Epithelial cell of prostate (primary cell): Measurements from ENCODE around the gene ZFHX3.
A peak's percentile ranks its signal among the peaks of the same experiment; 100 is the strongest.

Experiments used
- DNase-seq: peaks from one replicate; pipeline ENCODE4 v3.0.0-alpha.2; 2011; ENCODE audit warnings: low read depth, low spot score
- H3K27ac ChIP-seq: fragments of 450-650 bp; 2 replicates; pipeline ENCODE4 v1.5.1; 2017; ENCODE audit warnings: mild to moderate bottlenecking

The ZFHX3 gene

DNA sequence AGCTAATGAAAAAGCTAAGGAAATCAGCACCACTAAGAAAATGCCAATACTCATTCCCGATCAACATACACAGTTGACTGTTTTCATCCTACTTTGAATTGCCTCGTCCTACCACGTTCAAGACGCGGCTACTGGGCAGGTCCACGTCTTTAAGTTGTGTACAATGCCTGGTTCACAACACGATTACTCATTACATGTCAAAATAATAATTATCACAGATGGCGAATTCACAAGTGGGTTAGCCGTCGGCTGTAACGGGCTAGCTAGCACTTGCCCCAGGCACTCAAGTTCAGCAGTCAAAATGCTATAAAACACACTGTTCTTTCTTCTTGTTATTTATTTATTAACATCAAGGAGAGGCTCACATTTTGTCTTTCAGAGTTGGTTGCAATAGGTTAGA, 124.2 kb downstream of the ZFHX3 start:
- DNase-seq, result no peak
- no peak overlapping the region for H3K27ac ChIP-seq

- H3K27ac ChIP-seq, result no peak overlapping the region
- DNase-seq, result no peak
These were observed 125.2 kb downstream of the ZFHX3 start for GRCh38 chr16:72922714-72923113.

DNA sequence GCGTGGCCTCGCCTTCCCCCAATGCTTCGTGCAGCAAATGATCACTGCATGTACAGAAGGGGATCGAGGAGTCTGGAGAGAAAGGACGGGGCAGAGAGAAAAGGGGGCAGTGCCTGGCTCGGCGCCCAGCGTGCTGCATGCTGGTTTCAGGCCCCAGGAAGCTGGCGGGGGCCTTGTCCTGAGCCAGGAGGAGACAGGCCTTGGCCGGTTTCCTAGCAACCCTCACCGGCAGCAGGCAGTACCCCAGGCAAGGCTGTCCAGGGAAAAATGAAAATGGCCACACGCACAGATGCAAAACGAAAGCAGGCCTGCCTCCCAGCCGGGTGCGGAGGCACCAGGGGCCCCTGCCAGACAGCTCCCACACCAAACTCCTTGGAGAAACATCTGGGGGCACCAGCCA, 126.3 kb downstream of the ZFHX3 start:
- H3K27ac ChIP-seq, result no peak overlapping the region
- no peak for DNase-seq

GRCh38 chr16:72921106-72921505, 126.8 kb downstream of the ZFHX3 start:
- no peak overlapping the region for H3K27ac ChIP-seq
- no peak for DNase-seq

DNA sequence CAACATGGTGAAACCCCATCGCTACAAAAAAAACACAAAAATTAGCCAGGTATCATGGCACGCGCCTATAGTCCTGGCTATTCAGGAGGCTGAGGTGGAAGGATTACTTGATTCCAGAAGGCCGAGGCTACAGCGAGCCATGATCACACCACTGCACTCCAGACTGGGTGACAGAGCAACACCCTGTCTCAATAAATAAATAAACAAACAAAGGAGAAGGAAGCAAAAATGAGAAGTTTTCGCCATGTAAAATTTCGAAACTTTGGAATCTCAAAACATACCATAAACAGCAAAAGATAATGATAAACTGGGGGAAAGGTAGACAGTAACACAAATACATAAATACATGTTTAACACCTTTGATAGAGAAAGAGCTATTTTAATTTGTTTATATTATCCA, 130.9 kb downstream of the ZFHX3 start:
- DNase-seq, result no peak
- no peak overlapping the region for H3K27ac ChIP-seq

GRCh38 chr16:72915331-72915730, 132.6 kb downstream of the ZFHX3 start:
- H3K27ac ChIP-seq, result no peak overlapping the region
- no peak for DNase-seq

GRCh38 chr16:72913551-72913950, 134.4 kb downstream of the ZFHX3 start:
- H3K27ac ChIP-seq, result no peak overlapping the region
- no peak for DNase-seq

- no peak overlapping the region for H3K27ac ChIP-seq
- no peak for DNase-seq
These were observed 136.0 kb downstream of the ZFHX3 start for GRCh38 chr16:72911971-72912370.

- H3K27ac ChIP-seq, result no peak overlapping the region
- no peak for DNase-seq
These were observed 137.1 kb downstream of the ZFHX3 start for GRCh38 chr16:72910875-72911274.

GRCh38 chr16:72910381-72910780, 137.5 kb downstream of the ZFHX3 start:
- H3K27ac ChIP-seq, result no peak overlapping the region
- DNase-seq, result no peak

GRCh38 chr16:72909196-72909595, 138.7 kb downstream of the ZFHX3 start:
- H3K27ac ChIP-seq, result no peak overlapping the region
- DNase-seq, result no peak

DNA sequence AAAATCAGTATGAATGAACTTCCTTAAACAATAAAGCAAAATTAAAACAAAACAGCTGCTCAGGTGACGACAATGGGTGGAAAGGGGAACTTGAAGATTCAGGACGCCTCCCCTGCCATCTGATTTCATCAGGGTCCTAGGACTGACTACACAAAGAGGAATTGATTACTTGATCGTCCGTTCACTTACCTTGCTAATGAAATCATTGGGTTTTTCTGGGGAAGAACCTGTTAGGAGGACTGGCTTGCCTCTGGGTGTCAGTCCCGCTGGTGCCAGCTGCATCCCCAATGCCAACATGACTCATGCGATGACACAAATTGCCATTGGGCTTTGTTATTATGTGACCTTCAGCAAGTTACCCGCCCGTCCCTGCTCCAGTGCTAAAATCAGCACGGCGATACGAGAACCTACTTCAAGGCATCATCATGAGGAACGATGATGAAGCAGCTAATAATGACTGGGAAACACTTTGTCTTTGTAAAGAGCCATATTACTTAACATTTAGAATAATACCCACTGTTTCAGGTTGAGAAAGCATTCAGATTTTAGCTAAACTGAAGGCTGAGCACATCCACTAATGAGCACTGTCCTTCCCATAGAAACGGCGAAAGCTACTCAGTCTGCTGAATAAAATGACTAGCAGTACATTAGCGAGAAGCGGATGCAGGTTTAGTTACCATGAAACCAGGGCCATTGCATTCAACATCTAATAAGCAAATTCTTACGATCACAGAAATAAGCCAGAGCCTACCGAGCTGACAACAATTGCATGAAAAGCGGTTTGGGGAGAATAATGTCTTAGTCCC, 139.4 kb downstream of the ZFHX3 start:
- no peak for DNase-seq
- no peak overlapping the region for H3K27ac ChIP-seq

DNA sequence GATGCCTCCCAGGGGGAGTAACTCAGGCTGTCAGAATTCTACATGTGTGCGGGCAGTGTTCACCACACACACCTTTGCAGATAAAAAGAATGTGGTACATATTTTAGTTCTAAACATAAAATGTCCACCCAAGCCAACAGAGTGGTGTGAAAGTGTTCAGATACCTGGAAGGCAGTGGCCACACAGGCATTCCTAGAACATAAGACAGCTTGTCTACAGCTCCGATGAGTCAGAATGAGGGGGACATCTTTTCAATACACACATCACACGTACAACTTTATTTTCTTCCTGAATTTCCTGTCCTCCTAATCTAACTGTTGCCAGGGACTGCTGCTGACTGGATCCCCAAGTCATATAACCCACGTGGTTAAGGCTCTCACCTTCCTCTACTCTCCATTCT, 142.3 kb downstream of the ZFHX3 start:
- DNase-seq, result peak; percentile 40
- H3K27ac ChIP-seq, result peak overlapping the region; percentile 3

DNA sequence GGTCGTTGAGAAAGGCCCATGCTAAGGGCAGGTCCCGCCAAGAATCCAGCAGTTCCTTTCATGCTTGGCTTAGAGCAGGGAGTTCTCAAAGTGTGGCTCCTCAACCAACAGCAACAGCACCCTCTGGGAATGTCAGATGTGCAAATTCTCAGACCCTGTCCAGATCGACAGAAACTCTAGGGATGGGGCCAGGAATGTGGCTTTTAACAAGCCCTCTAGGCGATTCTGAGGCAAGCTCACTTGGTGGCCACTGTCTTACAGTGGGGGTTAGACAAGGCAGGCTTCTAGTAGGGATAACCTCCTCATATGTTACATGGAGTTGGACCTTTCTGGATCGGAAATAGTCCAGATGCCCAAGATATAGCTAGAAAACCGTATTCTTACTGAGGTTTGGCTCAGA, 144.8 kb downstream of the ZFHX3 start:
- no peak for DNase-seq
- H3K27ac ChIP-seq, result no peak overlapping the region

DNA sequence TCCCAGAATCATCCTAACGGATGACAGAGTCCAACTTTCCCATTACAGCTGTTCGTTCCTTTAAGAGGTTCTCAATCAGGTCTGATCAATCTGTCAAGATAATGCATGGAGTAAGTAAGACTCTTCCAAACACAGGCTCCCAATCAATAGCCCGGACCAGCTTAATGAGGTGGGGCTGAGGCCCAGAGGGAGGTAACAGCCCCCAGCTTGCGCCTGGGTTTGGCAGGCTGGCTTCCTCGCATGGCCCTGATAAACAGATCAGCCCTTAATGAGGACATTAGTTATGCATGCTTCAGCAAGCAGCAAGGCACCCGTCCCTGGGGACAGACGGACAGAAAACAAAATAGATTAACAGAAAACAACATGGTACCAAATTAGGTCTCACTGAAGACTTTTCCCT, 145.7 kb downstream of the ZFHX3 start:
- no peak overlapping the region for H3K27ac ChIP-seq
- DNase-seq, result no peak

DNA sequence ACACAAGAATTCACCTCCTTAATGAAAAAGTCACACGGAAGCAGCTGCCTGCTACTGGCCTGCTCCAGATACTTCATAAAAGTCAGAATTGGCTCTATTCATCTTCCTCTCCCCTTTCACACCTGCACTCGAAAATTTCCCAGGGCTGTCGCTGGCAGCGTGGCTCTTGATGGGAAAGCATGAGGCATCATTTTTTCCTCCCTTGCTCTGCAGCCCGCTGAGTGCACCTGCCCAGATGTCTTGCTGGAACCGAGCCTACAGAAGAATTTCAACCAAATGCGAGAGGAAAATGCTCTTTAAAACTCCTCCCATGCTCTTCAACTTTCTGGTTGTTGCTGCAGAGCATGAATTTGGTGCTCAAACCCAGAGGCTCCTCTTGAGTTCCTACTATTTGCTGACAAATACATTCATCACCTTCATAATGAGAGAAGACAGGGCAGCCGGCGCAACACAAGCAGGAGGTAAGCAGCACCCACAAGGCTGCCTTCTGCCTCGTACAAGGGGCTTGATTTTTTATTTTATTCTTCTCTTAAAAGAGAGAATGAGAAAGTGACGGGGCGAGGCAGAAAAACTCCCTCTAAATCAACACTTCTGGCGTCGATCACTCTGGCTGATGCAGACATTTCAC, 146.8 kb downstream of the ZFHX3 start:
- no peak for DNase-seq
- no peak overlapping the region for H3K27ac ChIP-seq

- H3K27ac ChIP-seq, result no peak overlapping the region
- DNase-seq, result no peak
These were observed 149.6 kb downstream of the ZFHX3 start for GRCh38 chr16:72898216-72898825.

DNA sequence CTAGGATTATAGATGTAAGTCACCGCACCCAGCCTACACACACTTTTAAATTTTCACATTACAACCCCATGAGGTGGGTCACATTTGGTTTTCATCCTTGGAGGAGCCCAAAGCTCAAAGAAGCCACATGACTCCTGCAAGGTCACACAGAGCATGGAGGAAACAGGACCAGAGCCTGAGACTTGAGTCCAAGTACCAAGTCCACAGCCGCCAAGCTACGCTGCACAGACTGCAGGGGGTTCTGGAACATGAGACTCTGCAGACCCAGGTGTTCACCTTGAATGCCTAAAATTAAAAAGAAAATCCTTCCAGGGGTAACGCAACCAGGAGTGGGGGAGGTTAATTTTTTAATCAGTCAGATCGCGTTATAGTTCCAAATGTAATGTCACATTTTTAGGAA, 150.2 kb downstream of the ZFHX3 start:
- DNase-seq, result no peak
- no peak overlapping the region for H3K27ac ChIP-seq

- DNase-seq, result no peak
- H3K27ac ChIP-seq, result no peak overlapping the region
These were observed 151.3 kb downstream of the ZFHX3 start for GRCh38 chr16:72896485-72897118.

DNA sequence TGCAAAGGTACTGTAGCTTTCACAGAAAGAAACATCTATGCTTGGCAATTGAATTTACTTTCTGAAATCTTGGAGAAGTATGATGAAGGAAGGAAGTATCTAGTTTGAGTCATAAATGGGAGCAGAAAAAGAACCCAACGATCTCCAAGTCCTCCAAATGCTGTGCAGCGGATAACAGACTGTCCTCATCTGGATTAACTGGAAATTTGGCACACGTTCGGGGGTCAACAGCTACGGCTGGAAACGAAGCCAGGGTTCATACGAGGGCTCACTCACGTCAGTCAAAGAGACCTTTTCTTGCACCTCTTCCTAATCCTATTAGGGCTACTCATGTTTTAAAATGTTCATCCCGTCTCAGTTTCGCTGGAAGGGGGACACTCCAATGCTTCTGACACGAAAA, 152.0 kb downstream of the ZFHX3 start:
- DNase-seq, result no peak
- H3K27ac ChIP-seq, result no peak overlapping the region
